GM21367 (cell line): ENCODE measurements around the gene NTHL1.

Experiments
- ATAC-seq: cut with Tn5 transposase; IDR thresholded peaks from one replicate; pipeline ENCODE4 v1.9.1; 2021; ENCODE audit not compliant: unreplicated experiment

Gene NTHL1

GRCh38 chr16:1998360-1998835 is 49.2 kb downstream of the NTHL1 start:
- ATAC-seq, result no peak

DNA sequence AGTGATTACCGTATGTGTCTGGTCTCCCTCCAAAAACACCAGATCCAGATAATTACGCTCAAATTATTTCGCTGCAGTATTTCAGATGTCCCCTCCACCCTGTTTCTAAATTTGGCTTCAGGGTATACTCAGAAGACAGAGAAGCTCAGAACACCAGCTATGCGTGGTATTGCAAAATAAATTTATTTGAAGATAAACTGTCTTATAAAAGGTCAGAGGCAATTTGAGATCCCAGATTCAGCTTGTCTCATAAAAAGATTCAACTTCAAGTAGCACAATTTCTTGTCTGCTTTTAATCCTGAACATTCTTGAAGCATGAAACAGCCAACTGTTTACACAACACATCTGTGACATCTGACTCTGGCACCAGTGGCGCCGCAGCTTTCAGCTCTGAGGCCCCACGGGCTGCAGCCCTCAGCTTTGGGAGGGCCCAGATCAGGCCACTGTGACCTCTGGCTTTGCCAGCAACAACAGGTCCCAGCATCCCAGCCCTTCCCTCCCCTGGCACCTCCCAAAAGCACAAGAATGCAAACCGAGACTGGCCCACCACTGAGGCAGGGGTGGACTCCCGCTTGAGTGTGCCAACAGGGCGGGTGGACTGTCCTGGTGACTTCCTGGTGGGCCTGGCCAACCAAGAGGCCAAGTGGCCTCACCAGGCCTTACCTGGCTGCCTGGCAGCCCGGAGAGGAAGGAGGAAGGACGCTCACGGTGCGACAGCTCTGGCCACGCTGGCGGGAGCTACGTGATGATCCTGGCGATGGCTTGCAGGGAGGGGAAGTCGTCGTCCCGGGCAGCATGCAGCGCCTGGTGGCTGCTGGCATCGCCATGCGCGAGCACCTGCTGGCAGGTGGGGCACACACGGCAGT is 49.9 kb downstream of the NTHL1 start:
- ATAC-seq, result no peak

DNA sequence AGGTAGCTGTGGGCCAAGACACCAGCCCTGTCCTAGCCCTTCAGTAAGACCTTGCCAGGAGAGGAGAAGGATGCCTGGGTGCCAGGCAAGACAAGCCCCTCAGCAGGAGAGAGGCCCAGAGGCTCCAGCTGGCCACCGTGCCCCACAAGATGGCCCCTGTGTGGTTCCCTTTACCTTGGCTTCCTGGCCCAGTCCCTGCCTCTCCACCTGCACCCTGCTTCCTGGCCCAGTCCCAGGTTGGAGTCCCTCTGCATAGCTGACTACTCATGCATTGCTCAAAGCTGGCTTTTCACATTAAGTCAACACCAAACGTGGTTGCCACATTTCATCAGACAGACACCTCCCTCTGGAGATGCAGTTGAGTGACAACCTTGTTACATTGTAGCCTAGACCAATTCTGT is 53.9 kb downstream of the NTHL1 start:
- no peak for ATAC-seq

- ATAC-seq, result no peak
These were observed 54.8 kb downstream of the NTHL1 start for GRCh38 chr16:1992704-1993317.

DNA sequence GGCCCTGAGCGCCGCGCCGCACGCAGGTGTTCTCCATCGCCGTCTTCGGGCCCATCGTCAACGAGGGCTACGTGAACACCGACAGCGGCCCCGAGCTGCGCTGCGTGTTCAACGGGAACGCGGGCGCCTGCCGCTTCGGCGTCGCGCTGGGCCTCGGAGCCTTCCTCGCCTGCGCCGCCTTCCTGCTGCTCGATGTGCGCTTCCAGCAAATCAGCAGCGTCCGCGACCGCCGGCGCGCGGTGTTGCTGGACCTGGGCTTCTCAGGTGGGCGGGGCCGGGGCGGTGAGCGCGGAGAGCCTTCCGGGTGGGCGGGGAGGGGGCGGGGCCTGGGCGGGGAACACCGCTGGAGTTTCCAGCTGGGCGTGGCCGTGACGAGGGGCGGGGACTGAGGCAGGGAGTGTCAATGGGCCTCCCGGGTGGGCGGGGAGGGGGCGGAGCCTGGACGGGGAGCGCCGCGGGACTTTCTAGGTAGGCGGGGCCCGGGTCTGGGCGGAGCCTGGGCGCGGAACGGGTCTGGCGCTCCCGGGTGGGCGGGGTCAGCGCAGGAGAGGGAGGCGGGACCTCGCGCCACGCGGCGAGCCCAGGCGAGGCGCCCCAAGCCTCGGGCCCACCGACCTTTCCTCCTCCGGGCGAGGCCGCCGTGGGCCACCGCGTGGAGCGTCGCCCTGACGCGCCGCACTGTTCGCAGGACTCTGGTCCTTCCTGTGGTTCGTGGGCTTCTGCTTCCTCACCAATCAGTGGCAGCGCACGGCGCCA is 55.5 kb downstream of the NTHL1 start:
- peak; percentile 36 for ATAC-seq

- ATAC-seq, result no peak
These were observed 56.1 kb downstream of the NTHL1 start for GRCh38 chr16:1991588-1991947.

DNA sequence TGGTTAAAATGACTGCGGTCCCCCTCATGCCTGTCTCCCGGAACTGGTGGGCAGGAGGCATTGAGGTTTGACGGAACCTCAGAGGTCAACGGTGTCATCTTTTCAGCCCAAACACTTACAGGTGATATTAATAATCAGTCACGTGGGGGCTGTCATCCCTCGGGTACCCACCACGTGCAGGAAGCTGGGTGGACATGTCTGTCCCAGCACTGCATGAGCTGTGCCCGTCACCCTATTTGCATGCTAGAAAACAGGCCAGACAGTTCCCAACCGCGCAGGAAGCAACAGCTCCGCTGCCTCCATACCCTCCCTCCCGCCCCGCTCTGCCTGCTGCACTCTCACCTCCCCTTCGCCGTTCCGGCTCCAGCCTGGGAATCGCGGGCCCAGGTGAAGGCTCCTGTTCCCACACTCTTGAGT is 56.5 kb downstream of the NTHL1 start:
- ATAC-seq, result peak; percentile 27

GRCh38 chr16:1990351-1991134 is 57.1 kb downstream of the NTHL1 start:
- ATAC-seq, result no peak

GRCh38 chr16:1990101-1990350 is 57.6 kb downstream of the NTHL1 start:
- no peak for ATAC-seq
